Prostate gland (tissue), 2 donors: Measurements from ENCODE around the gene SRP72. TPM values are rescaled to one million over a fixed set of nuclear protein-coding genes. Genes with fewer than 3 reads are reported as not detected.

ENCODE experiments used
- DNase-seq: peaks from one replicate; pipeline ENCODE4 v3.0.0-alpha.2; 2019; ENCODE audit warnings: low spot score
- H3K27ac ChIP-seq, 2 donors: fragments of 200-600 bp; sonication (generic); 2 replicates each; pipeline ENCODE4 v1.5.1; 2017 to 2019
- H3K27me3 ChIP-seq: fragments of 200-600 bp; sonication (generic); replicated peaks from 2 replicates; pipeline ENCODE4 v1.5.1; 2019; ENCODE audit not compliant: insufficient read depth
- H3K36me3 ChIP-seq, 2 donors: fragments of 200-600 bp; sonication (generic); 1 replicate in 1 of 2; 2 replicates in 1 of 2; pipeline versions ENCODE4 v1.5.1 to v1.8.1; 2017 to 2019
- H3K4me1 ChIP-seq: fragments of 200-600 bp; sonication (generic); replicated peaks from 2 replicates; pipeline ENCODE4 v1.5.1; 2019
- H3K4me3 ChIP-seq, 2 donors: fragments of 200-600 bp; sonication (generic); 2 replicates each; pipeline ENCODE4 v1.5.1; 2017 to 2019
- H3K9me3 ChIP-seq: fragments of 200-600 bp; sonication (generic); 2 replicates; pipeline ENCODE4 v1.5.1; 2017
- POLR2A ChIP-seq: fragments of 450-650 bp; IDR thresholded peaks from one replicate; pipeline ENCODE4 v1.6.1; 2016; ENCODE audit warnings: antibody characterized with exemption, mild to moderate bottlenecking
- POLR2AphosphoS5 ChIP-seq: sonication (generic); formaldehyde crosslinking; IDR thresholded peaks from one replicate; pipeline ENCODE4 v1.6.1; 2017; ENCODE audit warnings: antibody characterized with exemption
- whole genome bisulfite sequencing: methylation state at CpG from one replicate; pipeline ENCODE4 v1.1.5; 2018; 5-methylcytosine and 5-hydroxymethylcytosine counted together
- intact Hi-C: fragments of 100-400 bp; cut with DNase I; formaldehyde crosslinking; loops from one replicate; pipeline ENCODE4 v1.14.2; 2022
- total RNA-seq, 2 donors: library from RNA; depleted of rRNA; stranded (reverse); fragments of >200 nt; gene quantifications; one replicate each; pipeline ENCODE4 v1.1.0, GENCODE V29; 2016
- TF ChIP-seq, protein P1 (sequence below), 4 experiments: fragments of 200-600 bp in 2 of 4; fragments of 450-650 bp in 2 of 4; sonication (generic) in 2 of 4; IDR thresholded peaks; 1 replicate in 3 of 4; 2 replicates in 1 of 4; pipeline ENCODE4 v1.5.1; 2016 to 2019; ENCODE audit warnings: antibody characterized with exemption in 4 of 4, mild to moderate bottlenecking in 2 of 4, moderate library complexity in 2 of 4

The SRP72 gene
- total RNA-seq, 2 donors from 2014 or later, result 41.4 to 46.9 TPM

DNA sequence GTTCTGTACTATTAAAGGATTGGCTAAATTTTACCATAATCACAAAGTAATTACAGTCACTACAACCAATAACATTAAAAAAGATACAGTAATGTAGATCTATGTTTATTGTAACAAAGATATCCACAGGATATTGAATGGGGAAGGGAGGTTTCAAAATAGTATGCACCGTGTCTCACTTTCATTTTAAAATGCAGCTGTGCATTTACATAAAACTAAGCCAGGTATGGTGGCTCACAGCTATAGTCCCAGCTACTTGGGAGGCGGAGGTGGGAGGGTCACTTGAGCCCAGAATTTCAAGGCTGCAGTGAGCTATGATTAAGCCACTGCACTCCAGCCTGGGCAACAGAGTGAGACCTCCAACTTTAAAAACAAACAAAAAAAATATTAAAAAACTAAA is 8.5 kb downstream of the SRP72 start:
- Histone ChIP-seq H3K27me3 (no peaks in the 10 kb centered on the region), H3K36me3 (no peaks in the 10 kb centered on the region), H3K9me3 (no peaks in the 10 kb centered on the region), H3K4me3 (no peak overlapping the region), H3K27ac (no peak overlapping the region), H3K4me1 (no peaks in the 10 kb centered on the region)
- DNase-seq, result no peak
- intact Hi-C loops, result loop anchor here (2.0 kb wide), 1 partner anchor 21 kb away; no protein-coding TSS in a partner anchor
- 90% methylated on average over 2 of the region's 2 CpGs for WGBS
- TF ChIP-seq POLR2AphosphoS5, result no peak
- TF ChIP-seq POLR2A, result no peak
- TF ChIP-seq, protein P1, sequence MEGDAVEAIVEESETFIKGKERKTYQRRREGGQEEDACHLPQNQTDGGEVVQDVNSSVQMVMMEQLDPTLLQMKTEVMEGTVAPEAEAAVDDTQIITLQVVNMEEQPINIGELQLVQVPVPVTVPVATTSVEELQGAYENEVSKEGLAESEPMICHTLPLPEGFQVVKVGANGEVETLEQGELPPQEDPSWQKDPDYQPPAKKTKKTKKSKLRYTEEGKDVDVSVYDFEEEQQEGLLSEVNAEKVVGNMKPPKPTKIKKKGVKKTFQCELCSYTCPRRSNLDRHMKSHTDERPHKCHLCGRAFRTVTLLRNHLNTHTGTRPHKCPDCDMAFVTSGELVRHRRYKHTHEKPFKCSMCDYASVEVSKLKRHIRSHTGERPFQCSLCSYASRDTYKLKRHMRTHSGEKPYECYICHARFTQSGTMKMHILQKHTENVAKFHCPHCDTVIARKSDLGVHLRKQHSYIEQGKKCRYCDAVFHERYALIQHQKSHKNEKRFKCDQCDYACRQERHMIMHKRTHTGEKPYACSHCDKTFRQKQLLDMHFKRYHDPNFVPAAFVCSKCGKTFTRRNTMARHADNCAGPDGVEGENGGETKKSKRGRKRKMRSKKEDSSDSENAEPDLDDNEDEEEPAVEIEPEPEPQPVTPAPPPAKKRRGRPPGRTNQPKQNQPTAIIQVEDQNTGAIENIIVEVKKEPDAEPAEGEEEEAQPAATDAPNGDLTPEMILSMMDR (IDR thresholded peaks at IDR 0.05), result no peak

DNA sequence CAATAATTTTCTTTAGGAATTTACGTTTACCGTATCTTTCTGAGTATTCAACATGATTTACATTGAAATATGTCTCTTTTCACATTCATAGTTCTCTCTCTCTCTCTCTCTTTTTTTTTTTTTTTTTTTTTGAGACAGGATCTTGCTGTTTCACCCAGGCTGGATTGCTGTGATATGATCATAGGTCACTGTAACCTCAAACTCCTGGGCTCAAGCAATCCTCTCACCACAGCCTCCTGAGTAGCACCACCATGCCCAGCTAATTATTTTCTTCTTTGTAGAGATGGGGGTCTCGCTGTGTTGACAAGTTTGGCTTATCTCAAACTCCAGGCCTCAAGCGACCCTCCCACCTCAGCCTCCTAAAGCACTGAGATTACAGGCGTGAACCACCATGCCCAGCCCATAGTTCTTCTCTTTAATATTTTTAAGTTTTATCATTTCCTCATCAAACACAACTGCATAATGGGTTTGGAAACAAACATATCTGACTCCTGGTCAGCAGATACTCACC is 9.8 kb downstream of the SRP72 start:
- TF ChIP-seq POLR2A, result no peak
- no peak for TF ChIP-seq POLR2AphosphoS5
- TF ChIP-seq, protein P1 (IDR thresholded peaks at IDR 0.05), result no peak
- Histone ChIP-seq H3K36me3 (no peaks in the 10 kb centered on the region), H3K27ac (no peak overlapping the region), H3K4me3 (no peak overlapping the region), H3K9me3 (no peaks in the 10 kb centered on the region), H3K27me3 (no peaks in the 10 kb centered on the region), H3K4me1 (no peaks in the 10 kb centered on the region)
- WGBS, result 95% methylated on average over 5 of the region's 5 CpGs
- DNase-seq, result no peak
- intact Hi-C loops, result no loop called here

DNA sequence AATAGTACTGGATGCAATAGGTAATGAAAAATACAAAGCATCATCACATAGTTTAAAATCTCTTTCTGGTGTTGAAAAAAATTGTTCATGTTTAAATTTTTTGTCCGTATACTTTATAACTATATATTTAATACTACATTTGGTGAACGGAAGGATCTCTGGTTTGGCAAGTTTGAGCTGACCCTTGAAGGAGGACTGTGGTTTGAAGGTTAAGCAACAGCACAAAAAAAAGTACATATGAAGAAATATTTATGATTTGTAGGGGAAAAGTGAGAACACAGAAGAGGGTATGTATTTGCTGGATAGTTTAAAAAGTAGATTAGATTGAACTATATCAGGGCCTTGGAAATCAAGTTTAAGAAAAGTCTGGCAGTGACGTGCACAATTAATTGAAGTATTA is 13.3 kb downstream of the SRP72 start:
- H3K4me1 ChIP-seq, result no peaks in the 10 kb centered on the region
- intact Hi-C loops, result no loop called here
- TF ChIP-seq POLR2A (no peak), POLR2AphosphoS5 (no peak)
- TF ChIP-seq, protein P1 (IDR thresholded peaks at IDR 0.05), result no peak
- H3K36me3 ChIP-seq, result peaks cover 0 to 2% of the 10 kb centered on the region in 2 donors
- no peak overlapping the region for H3K27ac ChIP-seq
- no peak overlapping the region for H3K4me3 ChIP-seq
- 87% methylated on average over 3 of the region's 3 CpGs for WGBS
- no peaks in the 10 kb centered on the region for H3K9me3 ChIP-seq
- H3K27me3 ChIP-seq, result no peaks in the 10 kb centered on the region
- no peak for DNase-seq

DNA sequence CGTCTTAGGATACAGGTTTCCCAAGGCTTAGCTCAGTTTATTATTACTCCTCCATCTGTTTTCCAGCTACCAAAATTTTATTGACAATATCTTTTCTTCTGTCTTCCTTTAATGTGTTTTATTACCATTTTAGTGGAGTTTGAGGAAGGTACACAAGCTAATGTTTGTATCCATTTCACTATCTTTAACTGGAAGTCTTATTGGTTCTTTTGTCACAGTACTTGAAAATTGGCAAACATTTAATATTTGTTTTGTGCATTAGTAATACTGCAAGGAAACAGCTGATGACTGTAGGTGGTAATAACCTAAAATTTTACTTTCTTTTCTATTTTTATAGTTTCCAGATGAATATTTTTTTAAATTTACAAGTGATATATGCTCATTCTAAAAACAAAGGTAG is 28.8 kb downstream of the SRP72 start:
- H3K9me3 ChIP-seq, result no peaks in the 10 kb centered on the region
- H3K27ac ChIP-seq, result no peak overlapping the region
- DNase-seq, result no peak
- H3K27me3 ChIP-seq, result no peaks in the 10 kb centered on the region
- TF ChIP-seq, protein P1 (IDR thresholded peaks at IDR 0.05), result no peak
- TF ChIP-seq POLR2AphosphoS5, result no peak
- no peak for TF ChIP-seq POLR2A
- 48% methylated on average over 1 of the region's 1 CpG for WGBS
- H3K36me3 ChIP-seq, result no peaks in the 10 kb centered on the region
- H3K4me3 ChIP-seq, result no peak overlapping the region
- intact Hi-C loops, result loop anchor here (2.0 kb wide), 1 partner anchor 21 kb away; no protein-coding TSS in a partner anchor
- no peaks in the 10 kb centered on the region for H3K4me1 ChIP-seq
